HG03175 (cell line): ENCODE results near the gene ADAMTS15.
"Not testable (repeated sequence)": the region's sequence is repeated elsewhere in the genome, so short reads cannot be mapped to it uniquely, and the experiment has no call there.

Experiments
- ATAC-seq: cut with Tn5 transposase; IDR thresholded peaks from one replicate; pipeline ENCODE4 v1.9.1; 2021; ENCODE audit warnings: mild to moderate bottlenecking, moderate library complexity; ENCODE audit not compliant: unreplicated experiment

Gene ADAMTS15

DNA sequence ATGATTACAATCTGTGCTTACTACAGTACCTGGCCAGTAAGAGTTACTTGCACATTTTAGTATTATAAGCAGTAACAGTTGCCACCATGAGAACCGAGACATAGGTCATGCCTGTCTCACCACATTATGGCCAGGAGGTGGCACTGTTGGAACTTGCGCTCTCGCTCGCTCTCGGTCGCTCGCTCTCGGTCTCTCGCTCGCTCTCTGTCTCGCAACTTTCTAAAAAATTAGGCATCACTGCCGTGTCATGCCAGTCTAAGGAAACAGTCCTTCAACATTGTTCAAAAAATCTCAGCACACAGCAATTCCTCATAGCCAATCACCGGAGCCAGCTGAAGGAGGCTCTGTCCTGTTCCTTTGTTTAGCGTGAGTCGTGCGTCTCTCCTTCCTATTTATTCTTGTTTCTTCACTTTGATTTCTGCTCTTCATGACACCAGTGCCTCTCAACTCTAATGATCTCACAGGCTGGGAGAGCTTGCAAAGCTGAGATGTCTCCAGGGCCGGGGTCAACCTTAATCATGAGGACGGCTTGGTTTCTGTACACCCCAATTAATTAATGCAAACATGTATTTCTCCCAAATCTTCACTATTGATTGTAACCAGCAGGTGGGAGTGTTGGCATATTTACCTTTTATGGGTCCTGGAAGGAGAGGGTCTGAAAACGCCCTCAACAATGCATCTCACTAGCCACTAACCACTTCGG, 13.8 kb upstream of the ADAMTS15 start:
- ATAC-seq: peak; percentile 89

DNA sequence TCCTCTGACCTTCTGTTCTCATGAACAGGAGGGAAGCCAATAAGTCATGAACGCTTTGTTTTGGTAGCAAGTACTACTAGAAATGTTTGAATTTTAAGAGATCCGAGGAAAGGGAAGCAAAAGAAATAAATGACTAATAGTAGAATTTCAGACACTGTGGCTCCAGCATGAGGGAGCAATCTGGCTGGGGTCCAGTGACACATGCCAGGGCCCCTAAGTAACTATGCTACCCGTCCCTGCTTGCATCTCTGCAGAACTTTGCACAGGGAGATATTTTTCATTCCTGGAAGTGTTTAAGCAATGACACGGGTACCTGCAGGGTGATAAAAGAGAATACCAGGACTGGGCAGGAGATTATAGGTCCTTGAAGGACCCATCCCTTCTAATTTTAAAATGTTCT, 12.8 kb upstream of the ADAMTS15 start:
- no peak for ATAC-seq

DNA sequence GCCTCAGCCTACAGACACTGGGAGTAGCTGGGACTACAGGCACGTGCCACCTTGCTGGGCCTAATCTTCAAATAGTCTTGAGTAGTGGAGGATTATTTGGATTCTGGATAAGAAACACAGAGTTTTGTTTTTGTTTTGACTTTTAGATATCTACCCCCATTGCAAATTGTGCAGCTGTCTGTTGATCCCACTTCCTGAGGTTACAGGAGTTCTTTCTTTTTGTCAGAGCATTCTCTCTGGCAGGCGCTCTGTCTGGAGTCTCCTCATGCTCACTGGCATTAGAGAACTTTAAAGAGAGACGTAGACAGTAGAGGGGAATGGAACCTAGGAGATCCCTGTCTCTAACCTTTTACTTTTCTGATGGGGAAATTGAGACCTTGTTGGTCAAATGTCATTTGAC, 12.3 kb upstream of the ADAMTS15 start:
- ATAC-seq: no peak

DNA sequence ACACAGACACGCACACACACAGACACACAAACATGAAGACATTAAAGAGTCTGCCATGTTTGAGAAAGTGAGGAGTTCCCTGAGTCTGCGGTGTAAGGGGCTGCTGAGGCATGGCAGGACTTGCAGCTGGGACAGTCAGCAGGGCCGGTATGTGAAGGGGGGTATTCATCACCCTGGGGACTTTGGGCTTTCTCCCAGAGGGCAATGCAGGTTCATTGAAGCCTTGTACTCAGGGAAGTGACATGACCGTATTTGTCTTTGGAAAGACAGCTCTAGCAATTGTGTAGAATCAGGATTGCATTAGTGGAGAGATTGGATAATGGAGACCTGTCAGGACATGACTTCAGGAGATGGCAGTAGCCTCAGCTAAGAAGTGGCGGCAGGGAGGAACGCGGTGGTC, 10.6 kb upstream of the ADAMTS15 start:
- ATAC-seq: no peak

DNA sequence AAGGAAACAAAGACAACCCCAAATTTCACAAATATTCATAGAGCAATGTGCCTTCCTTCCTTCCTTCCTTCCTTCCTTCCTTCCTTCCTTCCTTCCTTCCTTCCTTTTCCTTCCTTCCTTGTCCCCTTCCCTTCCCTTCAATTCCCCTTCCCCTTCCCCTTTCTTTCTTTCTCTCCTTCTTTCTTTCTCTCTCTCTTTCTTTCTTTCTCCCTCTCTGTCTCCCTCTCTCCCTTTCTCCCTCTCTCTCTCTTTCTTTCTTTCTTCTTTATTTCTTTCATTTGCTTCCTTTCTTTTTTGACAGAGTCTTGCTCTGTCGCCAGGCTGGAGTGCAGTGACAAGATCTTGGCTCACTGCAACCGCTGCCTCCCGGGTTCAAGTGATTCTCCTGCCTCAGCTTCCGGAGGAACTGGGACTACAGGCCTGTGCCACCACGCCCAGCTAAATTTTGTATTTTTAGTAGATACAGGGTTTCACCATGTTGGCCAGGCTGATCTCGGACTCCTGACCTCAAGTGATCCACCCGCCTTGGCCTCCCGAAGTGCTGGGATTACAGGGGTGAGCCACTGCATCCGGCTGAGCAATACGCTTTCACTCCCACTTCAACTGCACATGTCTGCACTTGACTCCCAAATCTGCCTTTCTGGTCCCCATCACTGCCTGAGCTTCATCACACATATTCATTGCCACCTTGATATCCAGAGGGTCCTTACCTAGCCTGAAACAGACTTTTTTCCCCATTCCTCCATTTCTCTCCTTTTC, 9.9 kb upstream of the ADAMTS15 start:
- ATAC-seq: not testable (repeated sequence)

DNA sequence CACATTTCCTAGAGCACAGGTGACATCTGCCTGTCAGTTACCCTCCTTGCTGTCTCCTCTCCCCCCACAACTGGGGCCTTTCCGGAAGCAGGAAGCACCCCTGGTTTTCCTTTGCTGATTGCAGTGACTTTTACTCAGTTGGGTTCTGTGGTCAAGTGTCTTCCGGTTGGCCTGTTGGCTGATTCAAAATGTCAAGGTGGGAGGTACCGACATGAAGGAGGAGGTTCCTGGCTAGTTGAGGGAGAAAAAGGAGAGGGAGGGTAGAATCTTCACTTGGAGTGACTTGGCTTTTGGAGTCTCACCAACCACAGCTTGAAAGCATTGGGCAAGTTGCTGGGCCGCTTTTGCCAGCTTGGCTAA, 9.3 kb upstream of the ADAMTS15 start:
- no peak for ATAC-seq

DNA sequence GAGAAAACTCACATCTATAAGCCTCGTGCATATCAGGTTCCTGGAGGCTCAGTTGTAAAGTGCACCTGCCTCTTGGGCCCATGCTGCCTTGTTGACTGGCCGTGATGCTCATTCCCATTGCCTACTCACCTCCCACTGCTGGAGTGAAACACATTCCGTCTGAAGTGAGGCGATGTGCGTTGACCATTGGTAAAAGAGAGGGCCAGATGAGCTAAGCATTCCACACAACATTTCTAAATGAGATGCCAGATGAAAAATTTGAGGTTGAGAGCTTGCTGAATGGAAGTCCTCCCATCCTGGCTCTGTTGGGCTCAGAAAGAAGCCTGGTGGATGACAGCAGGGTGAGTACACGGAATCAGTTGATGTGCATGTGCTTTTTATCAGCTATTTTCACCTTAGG, 8.6 kb upstream of the ADAMTS15 start:
- ATAC-seq: no peak

DNA sequence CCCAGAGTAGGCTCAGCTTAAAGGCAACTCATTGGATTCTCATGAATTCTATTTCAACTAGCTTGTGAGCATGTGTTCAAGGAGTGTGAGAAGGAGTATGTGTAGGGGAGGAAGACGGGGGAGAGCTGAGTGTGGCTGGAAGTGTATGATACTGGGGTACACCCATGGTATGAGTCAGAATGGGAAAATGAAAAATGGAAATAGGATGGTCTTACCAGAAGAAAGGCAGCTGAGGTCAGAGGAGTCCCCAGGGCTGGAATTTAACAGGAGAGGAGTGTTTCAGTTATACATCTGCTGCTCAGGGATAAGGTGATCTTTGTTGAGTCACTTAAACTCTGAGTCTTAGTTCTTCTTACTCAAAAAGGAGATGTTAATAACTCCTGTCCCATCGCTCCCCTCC, 6.7 kb upstream of the ADAMTS15 start:
- ATAC-seq: no peak

DNA sequence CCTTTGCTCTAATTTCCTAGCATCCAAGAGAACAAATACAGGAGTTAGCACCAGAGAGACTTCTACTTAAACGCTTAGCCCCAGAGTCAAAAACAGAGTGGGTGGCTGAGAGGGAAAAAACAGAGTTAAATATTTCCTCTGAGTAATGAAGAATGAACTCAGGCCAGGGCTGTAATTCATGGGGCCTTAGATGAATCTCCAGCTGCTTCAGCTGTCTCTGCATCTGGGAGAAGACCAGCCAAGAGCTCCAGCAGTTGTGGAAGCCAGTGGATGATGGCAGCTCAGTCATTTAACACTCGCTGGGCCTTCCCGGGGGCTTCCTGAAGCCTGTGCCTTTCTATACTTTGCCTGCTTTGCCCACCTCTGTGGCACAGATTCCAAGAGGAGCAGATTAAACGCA, 5.7 kb upstream of the ADAMTS15 start:
- no peak for ATAC-seq

DNA sequence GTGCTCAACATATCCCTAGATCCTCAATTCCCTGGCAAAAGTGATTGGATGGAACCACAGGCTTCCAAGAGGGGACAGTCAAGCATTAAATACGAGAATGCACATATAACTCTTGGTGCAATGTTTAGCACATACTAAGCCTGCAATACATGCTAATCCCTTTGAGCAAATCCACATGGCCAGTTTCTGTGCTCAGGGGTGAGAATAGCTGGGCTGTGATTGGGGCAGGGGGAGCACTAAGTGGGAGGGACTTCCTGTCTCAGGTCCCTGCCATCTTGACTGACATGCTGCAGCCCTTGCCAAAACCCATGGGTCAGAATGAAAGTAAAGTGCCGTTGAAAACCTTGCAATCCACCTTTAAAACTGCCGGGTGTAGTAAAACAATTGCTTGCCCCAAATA, 2.7 kb upstream of the ADAMTS15 start:
- ATAC-seq: no peak

DNA sequence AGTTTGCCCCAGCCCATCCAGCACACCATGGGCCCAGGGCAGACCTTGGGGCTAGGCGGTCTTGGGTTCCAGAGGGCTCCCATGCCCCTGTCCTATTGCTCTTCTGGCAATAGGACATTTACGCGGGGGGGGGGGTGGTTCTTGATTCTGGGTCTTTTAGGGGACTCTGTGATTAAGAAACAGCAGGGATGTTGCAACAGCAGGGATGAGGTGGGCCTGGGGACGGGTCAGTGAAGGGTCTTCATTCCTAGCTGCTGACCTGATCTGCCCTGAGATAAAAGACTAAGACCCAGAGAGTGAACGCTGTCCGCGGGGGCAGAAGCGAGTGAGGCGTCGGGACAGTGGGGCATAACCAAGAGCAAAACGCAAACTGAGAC, 418 bp upstream of the ADAMTS15 start:
- ATAC-seq: no peak

DNA sequence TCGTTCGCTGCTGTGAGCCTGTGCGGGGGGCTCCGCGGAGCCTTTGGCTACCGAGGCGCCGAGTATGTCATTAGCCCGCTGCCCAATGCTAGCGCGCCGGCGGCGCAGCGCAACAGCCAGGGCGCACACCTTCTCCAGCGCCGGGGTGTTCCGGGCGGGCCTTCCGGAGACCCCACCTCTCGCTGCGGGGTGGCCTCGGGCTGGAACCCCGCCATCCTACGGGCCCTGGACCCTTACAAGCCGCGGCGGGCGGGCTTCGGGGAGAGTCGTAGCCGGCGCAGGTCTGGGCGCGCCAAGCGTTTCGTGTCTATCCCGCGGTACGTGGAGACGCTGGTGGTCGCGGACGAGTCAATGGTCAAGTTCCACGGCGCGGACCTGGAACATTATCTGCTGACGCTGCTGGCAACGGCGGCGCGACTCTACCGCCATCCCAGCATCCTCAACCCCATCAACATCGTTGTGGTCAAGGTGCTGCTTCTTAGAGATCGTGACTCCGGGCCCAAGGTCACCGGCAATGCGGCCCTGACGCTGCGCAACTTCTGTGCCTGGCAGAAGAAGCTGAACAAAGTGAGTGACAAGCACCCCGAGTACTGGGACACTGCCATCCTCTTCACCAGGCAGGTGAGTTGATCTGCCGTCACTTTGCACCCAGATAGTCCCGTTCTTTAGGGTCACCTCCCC, 1.0 kb downstream of the ADAMTS15 start:
- no peak for ATAC-seq

DNA sequence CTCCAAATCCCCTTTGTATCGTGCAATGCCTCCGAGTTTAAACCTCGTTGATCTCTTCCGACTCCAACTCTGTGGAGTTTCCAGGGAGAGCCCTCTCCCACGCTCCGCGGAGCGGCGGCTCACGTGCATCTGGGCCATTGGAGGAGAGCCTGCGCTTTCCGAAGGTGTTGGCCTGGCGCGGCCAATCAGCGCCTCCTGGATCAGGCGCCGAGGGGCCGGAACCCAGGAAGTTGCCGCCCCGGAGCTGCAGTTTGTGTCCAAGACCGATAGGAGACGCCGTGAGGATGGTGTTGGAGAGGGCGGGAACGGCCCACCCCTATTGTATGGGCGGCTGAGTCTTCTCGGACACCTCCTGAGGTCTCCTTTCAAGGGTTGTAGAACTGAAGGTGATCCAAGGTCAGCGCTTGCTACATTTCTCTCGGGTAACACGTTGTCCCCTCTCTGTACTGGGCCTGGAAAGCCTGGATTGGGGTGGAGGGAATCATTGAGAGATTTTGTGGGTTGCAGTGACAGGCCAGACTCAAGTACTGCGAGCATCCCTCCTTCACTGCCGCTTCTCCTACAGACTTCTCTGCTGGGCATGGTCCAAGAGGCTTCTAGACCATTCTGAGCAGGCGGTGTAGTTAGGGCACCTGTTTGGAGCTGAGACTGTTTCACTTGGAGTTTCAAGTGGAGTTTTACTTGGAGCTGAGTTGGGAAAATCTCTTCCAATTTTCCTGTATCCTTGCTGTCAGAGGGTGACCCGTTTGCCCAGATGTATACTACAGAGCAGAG, 1.7 kb downstream of the ADAMTS15 start:
- ATAC-seq: no peak

DNA sequence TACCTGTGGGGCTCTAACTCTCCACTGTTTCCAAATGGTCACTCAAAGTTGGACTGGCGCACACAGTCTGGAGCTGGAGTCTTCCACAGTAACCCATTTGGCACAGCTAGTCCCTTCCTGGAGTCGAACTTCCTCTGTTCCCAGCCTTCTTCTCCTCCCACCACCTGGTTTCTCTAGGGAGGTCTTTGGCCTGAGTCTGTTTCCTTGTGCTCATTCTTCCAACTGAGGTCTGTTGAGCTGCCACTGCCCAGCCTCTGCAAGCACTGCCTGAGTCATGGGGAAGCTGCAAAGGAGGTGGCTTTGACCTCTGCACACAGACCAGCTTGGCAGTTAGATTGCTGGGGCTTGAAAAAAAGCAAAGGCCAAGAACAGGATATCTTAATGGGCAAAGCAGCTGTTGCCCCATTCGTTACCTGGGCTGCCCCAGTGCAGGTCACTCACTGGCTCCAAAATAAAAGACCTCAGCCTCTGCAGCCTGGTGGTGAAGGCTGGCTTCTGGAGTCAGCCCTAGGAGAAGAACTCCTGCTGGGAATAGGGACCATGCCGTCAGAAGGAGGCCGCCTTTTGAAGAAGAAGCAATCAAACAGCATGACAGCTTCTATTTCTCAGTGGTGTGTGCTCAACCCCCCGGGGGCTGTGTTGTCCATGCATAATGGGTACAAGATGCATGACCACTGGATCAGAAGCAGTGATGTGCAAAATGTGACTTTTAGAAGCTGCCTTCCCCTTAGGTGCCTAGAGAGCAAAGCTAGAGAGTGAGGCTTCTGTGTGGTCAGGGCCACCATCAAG, 3.0 kb downstream of the ADAMTS15 start:
- ATAC-seq: no peak

DNA sequence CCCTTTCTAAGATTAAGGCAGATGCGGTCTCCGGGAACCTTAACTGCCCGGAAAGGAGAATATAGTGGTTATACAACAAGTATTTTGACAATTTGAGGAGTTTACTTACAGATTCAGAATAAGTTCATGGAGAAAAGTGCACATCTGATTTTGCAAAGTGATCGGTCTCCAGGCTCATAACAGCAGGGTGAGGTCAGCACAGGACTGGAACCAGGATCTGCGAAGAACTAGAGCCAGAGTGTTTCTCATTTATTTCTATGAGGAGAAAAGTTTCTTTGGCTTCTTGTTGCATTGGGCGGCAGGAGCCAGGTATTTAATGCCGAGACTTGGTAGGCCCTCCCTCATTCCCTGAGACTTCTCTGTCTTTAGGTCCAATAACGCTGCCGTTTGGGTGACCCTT, 3.7 kb downstream of the ADAMTS15 start:
- ATAC-seq: no peak

DNA sequence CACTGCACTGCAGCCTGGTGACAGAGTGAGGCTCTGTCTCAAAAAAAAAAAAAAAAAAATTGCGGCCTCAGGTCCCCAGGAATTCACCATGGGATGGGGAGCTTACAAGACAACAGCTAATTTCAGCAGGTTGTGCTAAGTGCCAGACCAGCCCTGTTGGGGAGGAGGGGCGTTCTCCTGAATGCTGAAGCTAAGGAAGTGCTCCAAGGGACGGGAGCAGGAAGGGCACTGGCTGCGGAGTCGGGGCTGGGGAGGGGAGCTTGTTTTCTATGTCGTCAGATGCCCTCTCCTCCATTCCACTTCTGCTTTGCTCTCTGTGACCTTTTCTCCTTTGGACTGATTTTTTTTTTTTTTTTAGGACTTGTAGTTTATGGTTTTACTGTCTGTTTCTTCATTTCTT, 4.5 kb downstream of the ADAMTS15 start:
- no peak for ATAC-seq

DNA sequence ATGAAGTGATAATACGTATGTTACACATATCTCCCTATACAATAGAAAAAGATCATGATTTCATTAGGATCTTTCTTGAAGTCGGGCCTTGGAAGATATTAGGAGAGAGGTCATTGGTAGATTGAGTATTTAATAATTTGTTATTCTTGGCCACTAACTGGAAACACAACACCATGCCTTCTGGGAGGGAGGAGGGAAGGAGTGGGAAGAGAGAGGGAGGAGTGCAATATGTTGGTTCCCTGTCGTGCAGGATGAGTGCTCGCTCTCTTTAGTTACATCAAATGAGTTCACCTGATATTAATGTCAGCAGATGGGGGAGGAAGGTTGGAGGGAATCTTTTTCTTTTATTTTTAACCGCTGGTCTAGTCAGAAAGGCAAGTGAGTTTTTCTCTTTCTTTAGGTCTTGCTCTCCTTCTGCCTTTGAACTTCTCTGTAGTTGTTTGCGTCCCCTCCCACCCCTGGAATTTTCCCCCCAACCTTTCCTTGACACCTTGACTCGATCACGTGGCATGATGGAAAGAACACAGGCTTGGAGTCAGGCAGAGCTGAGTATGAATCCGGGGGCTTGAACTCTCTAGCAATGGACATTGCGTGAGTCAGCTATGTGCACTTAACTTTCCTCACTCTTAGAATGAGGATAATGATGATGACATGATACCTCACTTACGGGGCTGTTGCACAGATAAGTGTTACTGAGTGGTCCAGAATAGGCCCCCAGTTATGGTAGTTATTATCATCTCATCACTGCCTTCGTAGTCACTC, 6.2 kb downstream of the ADAMTS15 start:
- no peak for ATAC-seq

DNA sequence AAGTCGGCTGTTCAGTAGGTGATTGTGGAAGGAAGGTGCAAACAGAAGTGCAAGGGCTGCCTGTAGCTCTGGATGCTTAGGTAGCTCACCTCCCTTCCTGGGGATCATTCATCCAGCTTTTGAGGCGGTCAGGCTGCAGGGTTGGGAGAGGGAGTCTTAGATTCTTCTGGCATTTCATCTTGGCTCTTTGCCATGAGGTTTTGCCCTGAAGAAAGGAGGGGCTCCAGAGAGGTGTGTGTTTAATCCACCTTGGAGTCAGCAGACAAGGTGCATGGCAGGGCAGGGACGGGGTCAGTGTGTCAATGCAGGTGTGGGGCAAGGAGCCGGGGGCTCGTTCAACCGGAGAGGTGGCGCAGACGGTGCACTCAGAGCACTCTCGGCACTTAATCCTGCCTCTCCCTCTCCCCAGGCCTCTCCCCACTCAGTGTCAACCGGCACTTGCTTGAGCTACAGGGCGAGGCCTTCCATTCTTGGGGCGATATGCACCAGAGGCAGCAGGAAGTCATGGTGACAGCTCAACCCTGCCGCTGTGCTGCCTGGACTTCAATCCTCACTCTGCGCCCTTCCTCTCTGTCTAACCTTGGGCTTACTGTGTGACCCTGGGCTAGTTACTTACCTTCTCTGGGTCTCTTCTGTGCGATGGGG, 7.2 kb downstream of the ADAMTS15 start:
- ATAC-seq: no peak

DNA sequence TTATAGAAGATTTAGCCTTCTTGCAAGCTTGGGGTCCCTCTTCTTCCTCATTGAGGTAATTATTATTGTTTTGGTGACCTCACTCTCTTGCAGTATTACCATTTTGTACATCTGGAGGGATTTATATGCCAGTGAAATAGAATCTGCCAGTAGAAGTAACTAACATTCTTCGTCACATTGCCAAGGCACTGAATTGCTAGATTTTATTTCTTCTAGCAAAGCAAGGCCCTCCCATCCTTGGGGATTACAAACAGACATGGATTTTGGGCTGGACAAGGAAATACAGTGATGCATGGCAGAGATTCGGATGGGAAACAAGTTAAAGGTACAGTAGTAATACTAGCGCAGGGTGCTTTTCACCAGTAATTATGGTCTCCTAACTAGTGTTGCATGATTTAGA, 7.8 kb downstream of the ADAMTS15 start:
- ATAC-seq: no peak
